RWPE1 (cell line): Measurements from ENCODE around the gene BID.
"Not testable (repeated sequence)": the region's sequence is repeated elsewhere in the genome, so short reads cannot be mapped to it uniquely, and the experiment has no call there.

ENCODE experiments used
- CTCF ChIA-PET: fragments of 350-600 bp; sonication (Branson Sonifier 250); formaldehyde crosslinking; extraction: SDS; loops from one replicate; lab custom pipeline; 2021; lab: Yijun Ruan, JAX
- POLR2A ChIA-PET: fragments of 400-600 bp; formaldehyde crosslinking; extraction: SDS; loops from one replicate; lab custom pipeline; 2020; ENCODE audit warnings: antibody characterized with exemption; ENCODE audit not compliant: low non-redundant PET; lab: Yijun Ruan, JAX
- DNase-seq: peaks from one replicate; pipeline ENCODE4 v3.0.0; 2012; ENCODE audit warnings: low spot score
- H3K27ac ChIP-seq: fragments of 450-650 bp; 2 replicates; pipeline ENCODE4 v1.5.1; 2017
- TF ChIP-seq, protein P1 (sequence below): fragments of 450-650 bp; conservative IDR thresholded peaks from 2 replicates; pipeline ENCODE4 v1.5.1; 2017; ENCODE audit warnings: low read depth, mild to moderate bottlenecking

Gene BID

DNA sequence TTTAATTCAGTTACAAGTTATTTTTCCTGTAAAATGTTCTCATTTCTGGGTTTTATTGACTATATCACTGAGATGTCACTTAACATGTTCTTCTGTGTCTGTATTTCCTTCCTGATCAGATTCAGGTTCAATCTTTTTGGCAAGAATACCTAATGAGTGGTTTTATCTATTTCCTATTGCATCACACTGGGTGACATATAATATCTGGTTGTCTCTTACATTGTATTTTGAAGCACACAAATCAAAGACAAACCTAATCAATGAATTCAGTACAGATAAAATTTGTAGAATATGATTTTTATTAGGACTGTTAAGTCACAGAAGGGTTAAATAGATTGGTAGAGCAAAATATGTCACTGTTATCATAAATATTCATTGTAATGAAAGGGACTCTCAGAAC, 75.3 kb downstream of the BID start:
- TF ChIP-seq, protein P1, sequence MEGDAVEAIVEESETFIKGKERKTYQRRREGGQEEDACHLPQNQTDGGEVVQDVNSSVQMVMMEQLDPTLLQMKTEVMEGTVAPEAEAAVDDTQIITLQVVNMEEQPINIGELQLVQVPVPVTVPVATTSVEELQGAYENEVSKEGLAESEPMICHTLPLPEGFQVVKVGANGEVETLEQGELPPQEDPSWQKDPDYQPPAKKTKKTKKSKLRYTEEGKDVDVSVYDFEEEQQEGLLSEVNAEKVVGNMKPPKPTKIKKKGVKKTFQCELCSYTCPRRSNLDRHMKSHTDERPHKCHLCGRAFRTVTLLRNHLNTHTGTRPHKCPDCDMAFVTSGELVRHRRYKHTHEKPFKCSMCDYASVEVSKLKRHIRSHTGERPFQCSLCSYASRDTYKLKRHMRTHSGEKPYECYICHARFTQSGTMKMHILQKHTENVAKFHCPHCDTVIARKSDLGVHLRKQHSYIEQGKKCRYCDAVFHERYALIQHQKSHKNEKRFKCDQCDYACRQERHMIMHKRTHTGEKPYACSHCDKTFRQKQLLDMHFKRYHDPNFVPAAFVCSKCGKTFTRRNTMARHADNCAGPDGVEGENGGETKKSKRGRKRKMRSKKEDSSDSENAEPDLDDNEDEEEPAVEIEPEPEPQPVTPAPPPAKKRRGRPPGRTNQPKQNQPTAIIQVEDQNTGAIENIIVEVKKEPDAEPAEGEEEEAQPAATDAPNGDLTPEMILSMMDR, result no peak
- no peak for DNase-seq
- POLR2A ChIA-PET, result no interaction called here
- CTCF ChIA-PET, result no interaction called here
- no peak overlapping the region for H3K27ac ChIP-seq

DNA sequence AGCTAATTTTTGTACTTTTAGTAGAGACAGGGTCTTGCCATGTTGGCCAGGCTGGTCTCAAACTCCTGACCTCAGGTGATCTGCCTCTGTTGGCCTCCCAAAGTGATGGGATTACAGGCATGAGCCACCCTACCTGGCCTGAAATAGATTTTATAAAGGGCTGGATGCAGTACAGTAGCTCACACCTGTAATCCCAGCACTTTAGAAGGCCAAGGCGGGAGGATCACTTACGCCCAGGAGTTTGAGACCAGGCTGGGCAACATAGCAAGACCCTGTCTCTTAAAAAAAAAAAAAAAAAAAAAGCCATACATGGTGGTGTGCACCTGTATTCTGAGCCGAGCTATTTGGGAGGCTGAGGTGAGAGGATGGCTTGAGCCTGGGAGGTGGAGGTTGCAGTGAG, 76.0 kb downstream of the BID start:
- POLR2A ChIA-PET, CTCF ChIA-PET, H3K27ac ChIP-seq, DNase-seq: not testable (repeated sequence)

DNA sequence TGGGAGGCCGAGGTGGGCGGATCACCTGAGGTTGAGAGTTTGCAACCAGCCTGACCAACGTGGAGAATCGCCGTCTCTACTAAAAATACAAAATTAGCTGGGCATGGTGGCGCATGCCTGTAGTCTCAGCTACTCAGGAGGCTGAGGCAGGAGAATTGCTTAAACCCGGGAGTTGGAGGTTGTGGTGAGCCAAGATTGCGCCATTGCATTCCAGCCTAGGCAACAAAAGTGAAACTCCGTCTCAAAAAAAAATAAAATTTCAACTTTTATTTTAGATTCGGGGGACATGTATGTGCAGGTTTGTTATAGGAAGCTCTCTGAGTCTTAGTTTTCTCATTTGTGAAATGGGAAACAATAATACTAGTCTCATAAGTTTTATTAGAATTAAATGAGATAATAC, 77.1 kb downstream of the BID start:
- DNase-seq, H3K27ac ChIP-seq, POLR2A ChIA-PET, CTCF ChIA-PET: not testable (repeated sequence)

DNA sequence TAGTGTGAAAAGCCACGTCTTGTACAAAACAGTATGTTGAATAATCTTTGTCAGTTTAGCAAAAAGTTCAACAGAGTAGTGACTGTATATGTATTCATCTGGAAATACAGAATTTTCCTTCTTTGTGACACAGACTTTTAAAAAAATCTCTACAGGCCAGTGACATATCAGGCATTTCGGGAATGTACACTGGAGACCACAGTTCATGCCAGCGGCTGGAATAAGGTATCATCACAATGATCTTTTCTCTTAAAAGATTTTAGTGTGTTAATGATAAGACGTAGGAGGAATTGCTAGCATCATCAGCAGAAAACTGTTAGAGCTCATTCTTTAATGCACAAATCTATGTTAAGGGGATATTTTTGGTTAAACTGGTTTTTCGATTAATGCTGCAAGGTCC, 78.3 kb downstream of the BID start:
- TF ChIP-seq, protein P1, result no peak
- CTCF ChIA-PET, result no interaction called here
- DNase-seq, result no peak
- POLR2A ChIA-PET, result no interaction called here
- H3K27ac ChIP-seq, result no peak overlapping the region

DNA sequence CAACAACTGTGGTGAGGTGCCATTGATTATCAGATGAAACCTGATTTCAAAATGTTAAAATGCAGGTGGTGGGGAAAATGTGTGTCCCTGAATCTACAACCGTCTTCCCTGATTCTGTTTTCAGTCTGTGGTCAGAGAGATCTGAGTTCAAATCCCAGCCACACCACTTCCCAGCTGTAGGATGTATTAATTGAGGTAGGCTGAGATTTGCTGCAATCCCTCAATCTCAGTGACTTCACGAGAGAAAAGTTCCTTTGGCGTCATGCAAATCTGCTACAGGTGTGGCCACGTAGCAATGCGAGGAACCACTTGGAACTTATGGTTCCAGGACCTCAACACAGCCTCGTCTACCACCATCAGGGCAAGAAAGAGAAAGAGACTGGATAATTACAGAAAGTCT, 79.5 kb downstream of the BID start:
- no peak for DNase-seq
- ChIA-PET POLR2A (no interaction called here), CTCF (no interaction called here)
- no peak overlapping the region for H3K27ac ChIP-seq
- TF ChIP-seq, protein P1, result no peak

DNA sequence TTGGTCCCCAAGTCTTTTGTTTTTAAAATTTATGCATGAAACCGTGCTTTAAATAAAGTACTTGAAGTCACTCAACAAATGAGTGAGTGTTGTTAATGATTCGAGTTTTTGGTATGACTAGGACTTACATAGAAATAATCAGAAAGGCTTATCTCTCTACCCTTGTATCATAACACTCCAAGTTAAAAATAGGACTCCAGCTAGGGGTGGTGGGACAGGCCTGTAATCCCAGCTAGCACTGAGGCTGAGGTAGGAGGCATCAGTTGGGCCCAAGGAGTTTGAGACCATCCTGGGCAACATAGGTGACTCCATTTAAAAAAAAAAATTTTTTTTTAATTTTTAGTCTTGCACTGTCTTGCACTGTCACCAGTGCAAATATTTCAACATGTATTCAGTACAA, 80.1 kb downstream of the BID start:
- ChIA-PET POLR2A (no interaction called here), CTCF (no interaction called here)
- no peak overlapping the region for H3K27ac ChIP-seq
- TF ChIP-seq, protein P1, result no peak
- DNase-seq, result no peak

DNA sequence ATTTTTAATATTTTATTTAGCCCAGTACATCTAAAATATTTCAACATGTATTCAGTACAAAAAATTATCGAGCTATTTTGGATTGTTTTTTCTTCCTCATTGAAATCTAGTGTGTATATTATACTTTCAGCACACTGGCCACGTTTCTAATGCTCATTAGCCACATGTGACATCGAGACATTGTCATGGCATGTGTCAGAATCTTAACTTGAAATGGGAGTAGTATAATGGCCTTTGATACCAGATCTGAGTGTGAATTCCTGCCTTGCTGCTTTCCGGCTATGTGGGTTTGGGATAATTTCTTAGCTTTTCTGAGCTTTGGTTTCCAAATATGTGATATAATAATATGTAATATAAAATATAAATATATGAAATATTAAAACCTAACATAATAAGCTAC, 81.4 kb downstream of the BID start:
- CTCF ChIA-PET, result no interaction called here
- TF ChIP-seq, protein P1, result no peak
- DNase-seq, result no peak
- POLR2A ChIA-PET, result no interaction called here
- H3K27ac ChIP-seq, result no peak overlapping the region

DNA sequence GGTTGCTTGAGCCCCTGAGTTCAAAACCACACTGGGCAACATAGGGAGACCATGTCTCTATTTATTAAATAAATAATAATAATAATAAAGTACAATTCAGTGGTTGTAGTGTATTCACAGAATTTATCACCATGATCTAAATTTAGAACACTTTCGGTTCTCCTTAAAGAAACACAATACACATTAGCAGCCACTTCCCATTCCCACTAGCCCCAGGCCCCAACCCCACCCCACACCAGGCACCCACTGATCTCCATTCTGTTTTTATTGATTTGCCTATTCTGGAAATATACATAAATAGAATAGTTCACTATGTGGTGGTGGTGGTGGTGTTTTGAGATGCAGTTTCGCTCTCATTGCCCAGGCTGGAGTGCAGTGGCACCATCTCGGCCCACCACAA, 90.0 kb downstream of the BID start:
- ChIA-PET POLR2A (no interaction called here), CTCF (no interaction called here)
- DNase-seq, result no peak
- H3K27ac ChIP-seq, result no peak overlapping the region
- TF ChIP-seq, protein P1, result no peak
